CD4-positive, alpha-beta T cell treated with Interleukin-17A for 1 hour (primary cell): Measurements from ENCODE around the gene RGL2.
A peak's percentile ranks its signal among the peaks of the same experiment; 100 is the strongest.

ENCODE experiments used
- DNase-seq: peaks from one replicate; pipeline ENCODE4 v3.0.0-alpha.2; 2020

Gene RGL2

DNA sequence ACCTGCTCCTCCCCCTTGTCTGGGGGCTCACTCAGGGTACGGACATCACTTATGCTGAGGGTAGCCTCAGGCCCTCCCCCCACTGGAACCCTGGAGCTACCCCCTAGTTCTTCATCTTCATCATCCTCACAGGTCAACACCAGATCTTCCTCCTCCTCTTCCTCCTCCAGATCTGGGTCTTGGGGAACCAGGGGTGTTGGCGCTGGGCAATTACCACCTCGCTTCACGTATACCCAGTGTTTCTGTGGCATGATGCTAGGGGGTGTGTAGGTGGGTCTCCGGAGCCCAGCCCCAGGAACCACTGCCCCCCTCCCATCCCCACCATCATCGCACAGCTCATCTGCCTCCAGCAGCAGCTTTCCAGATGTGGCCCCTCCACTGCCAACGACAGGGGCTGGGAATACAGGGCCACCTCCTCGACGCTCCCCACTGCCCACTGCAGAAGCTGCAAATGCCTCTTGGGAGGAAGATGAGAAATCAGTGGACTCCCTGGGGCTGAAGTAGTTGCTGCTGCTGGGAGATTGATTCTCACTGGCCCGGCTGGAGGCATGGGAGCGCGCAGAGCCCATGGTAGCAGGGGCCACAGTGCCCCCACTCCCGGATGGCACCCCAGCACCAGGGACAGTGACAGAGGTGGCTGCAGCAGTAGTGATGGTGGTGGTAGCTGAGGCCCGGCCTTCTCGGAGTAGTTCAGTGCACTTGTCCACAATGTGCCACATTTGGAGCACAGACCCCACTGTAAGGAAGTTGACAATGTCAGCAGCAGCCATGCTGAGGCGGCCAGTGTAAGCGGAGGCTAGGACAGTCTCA lies 17.3 kb upstream of the RGL2 start:
- no peak for DNase-seq

GRCh38 chr6:33314943-33315792 lies 16.4 kb upstream of the RGL2 start:
- no peak for DNase-seq

DNA sequence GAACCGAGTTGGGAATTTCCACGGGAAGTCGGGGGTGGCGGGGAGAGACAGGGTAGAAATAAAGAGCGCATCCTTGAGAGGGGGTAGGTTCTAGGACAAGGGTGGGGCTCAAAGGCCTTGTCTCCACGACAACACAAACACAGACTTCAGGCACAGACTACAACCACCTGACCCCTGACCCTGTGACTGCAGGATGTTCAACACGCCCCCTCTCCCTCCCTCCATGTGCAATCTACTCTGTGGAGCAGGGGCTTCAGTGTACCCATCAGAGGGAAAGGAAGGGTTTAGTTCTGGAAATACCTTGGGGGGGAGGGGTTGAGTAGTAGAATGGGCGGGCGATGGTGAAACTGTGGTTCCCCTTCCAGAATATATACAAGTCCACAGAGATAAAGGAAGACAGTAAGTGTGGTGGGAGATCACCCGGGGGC lies 15.8 kb upstream of the RGL2 start:
- DNase-seq, result peak; percentile 94

GRCh38 chr6:33313709-33314514 lies 15.2 kb upstream of the RGL2 start, which contains the start of gene TAPBP:
TAPBP (minus strand) TSS chr6:33314078; CDS start chr6:33314041, 37 bp downstream.
- DNase-seq, result peak; percentile 96

DNA sequence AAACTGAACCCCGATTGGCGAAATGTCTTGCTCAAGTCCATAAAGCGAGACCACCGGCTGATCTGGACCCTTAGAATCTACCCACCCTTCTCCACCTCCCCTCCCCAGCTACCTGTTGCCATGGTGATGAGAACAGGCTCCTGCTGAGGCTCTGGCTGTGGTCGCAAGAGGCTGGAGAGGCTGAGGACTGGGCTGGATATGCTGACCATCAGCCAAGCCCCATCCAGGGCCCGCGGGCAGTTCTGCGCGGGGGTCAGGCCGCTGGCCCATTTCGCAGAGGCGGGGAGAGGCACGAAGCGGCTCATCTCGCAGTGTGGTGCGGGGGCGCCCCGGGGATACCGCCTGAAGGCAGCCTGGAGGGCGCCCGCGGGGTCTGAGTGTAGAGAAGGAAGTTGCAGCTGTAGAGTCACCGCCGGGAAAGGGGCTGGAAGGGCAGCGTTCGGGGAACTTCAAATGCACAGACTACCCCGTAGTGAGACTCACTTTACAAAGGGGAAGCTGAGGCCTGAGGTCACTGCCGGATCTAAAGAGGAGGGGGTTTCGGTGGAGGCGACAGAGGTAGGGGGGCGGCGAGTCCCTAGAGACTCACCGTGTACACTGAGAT lies 14.5 kb upstream of the RGL2 start:
- peak; percentile 51 for DNase-seq

DNA sequence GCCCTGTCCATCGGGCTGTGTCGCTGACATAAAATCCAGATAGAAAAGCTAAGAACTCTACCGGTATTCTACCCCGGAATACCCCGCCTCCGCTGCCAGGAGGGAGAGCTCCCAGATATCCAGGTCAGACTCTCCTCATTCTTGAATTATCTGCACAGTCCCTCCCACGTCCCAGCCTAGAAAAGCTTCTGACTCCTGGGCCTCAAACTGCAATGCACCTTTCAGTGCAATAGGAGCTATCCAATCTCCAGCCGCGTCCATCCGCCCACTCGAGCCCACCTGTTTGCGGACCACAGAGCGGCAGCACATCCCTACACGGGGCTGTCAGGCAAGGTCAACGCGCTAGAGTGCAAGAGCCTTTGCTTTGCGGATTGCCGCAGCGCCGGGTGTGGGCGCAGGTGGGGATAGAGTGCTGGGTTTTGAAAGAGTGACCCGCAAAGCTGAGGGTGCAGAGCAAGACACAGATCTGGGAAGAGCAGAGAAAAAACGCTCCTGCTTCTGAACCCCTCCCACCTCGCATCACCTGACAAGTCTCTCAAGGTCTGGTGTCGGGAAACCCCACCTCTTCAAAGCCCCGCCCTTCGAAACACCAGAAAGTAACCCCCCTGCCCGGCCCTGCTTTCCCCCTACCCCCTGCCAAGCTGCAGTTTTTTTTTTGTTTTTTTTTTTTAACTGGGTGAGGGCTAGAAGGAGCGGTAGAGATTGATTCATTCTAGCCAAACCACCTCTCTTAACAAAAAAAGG lies 13.8 kb upstream of the RGL2 start:
- peak; percentile 95 for DNase-seq

DNA sequence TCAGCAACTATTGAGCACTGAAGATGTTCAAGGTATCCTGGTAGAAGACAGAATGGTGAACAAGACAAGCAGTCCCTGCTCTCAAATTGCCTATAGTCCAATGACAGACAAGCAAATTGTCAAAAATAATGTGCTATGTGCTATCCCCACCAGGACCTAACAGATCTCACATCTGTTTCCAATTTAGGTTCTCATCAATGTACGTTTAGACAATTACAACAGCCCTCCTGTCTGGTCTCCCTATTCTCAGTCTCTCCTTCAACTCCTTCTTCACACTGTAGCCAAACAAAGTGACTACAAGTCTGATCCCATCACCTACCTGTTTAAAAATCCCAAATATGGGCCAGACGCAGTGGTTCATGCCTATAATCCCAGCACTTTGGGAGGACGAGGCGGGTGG lies 7.6 kb upstream of the RGL2 start:
- no peak for DNase-seq

DNA sequence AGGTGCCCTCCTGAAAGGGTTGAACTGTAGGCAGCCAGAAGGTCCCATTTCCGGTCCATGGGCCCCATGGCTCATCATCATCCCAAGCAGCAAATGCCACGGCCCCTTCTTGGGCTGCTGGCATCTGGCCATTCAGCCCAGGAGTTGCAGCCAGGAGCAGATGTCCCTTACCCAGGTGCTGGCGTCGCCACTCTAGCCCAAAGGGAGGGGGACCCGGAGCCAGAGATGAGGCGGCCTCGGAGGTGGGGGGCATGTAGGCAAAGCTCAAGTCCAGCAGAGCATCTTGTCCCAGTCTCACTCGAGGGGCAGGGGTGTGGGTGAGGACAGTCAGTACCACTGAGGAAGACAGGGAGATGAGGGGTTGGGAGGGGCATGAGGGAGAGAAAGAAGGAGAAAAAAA lies 6.3 kb upstream of the RGL2 start:
- DNase-seq, result no peak

- no peak for DNase-seq
Measured at GRCh38 chr6:33304216-33304615, 5.5 kb upstream of the RGL2 start.

- DNase-seq, result no peak
Measured at GRCh38 chr6:33301877-33302276, 3.1 kb upstream of the RGL2 start.

- DNase-seq, result peak; percentile 95
Measured at GRCh38 chr6:33299237-33299944, 649 bp upstream of the RGL2 start.

DNA sequence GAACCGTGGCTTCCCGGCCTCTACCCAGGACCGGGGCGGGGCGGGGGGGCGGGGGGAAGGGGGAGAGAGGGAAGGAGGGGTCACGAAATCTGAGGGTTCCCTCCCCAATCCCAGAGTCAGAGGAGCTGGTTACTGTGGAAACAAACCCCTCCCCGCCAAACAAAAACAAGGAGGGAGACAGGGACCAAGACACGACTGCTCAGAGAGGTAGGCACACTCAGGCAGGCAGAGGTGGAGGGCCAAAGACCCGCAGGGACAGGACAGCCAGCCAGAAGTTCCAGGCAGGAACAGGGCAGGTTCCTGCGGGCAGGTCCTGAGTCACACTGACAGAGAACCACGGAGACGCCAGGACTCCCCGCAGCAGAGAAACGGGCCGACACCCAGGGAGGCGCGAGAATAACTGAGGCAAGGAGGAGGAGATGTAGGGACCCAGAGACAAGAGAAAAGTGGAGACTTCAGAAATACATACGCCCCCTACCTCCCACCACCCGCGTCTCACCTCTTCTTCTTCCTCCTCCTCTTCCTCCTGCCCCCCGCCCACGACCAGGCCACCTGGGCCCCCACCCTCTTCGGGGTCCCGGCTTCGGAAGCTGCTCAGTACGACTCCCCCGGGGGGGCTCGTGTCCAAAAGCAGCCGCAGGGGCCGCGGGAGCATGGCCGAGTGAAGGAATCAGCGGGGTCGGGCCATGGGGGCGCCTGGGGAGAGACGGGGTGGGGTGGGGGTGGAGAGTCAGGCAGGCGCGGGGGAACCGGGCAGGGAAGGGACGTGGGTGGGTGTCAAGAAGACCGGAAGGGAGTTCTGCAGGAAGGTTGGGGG lies 578 bp downstream of the RGL2 start:
- DNase-seq, result peak; percentile 90

DNA sequence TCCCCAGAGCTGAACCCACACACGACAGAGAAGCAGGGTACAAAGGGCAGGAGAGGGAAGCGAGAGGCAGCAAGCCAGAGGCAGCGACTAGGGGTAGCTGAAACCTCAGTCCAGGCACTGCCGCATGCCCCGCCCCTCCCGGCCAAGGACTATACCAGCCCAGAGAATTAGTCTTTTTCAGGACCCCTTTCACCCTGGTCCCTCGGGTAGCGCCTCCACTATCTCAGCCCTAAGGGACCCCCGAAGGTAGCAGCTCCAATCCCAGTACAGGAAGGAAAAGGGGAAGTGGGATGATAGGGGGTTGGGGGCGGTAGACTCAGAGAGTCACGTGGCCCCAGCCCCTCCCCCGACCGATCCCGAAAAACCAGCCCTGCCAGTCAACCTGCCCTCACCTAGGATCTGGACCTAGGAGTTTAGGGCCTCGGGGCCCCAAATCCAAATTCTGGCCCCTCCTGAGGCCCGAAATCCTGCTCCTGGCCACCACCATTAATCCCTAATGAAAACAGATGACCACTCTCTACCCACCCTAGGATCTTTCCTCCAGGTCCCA lies 1.3 kb downstream of the RGL2 start:
- no peak for DNase-seq

DNA sequence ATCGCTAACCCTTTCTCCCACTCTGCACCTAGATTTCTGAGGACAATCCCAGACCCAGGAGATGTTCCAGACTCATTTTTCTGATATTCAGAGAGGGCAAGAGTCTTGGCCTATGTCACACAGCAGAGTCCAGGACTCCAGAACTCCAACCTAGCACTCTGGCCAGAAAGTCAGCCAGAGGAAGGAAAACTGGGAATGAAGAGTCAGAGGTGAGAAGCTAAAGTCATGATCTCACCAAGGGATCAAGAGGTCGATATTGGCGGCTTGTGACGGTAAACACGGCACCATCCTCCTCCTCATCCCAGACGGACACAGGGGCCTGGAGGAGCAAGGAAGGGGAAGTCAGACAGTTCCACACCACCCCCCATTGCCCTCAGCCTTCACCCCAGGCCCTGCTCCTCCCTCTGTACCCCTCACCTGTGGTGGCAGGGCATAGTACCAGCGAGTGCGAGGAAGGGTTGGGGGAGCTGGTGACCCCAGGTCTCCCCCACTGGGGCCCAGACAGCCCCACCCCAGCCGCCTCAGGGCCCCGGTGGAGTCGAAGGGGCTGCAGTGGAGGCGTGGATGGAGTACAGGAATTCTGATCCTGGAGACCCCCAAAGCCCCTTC lies 1.8 kb downstream of the RGL2 start:
- no peak for DNase-seq

DNA sequence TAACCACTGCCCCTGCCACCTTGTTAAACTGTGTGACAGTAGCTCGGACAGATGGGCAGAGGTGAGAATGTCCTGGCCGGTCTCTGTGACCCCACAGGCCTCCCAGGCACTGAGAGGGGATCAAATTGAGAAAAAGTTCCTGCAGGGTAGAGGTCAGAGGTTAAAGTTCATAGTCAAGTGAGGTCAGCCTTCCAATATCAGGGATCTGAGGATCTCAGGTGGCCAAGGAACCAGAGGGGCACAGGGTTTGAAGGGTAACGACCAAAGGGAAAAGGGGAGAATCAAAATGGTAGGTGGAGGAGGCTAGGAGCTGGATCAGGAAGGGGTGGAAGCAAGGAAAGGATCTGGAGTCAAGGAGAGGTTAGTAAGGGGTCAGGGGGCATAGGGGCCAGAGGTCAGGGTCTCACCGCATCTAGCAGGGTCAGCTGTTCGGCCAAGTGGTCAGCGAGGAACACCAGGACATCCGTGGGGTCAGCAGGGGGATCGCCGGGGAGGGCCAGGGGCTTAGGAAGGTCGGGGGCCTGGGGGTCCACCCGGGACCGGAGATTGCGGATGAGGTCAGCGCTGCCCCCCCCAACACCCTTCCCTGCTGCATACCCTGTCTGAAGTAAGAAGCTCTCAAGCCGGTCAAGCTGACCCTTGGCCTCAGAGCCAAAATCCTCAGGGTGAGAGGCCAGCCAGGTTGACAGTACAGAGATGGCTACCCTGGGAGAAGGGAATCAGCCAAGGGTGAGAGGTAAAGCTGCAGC lies 2.9 kb downstream of the RGL2 start:
- DNase-seq, result no peak

DNA sequence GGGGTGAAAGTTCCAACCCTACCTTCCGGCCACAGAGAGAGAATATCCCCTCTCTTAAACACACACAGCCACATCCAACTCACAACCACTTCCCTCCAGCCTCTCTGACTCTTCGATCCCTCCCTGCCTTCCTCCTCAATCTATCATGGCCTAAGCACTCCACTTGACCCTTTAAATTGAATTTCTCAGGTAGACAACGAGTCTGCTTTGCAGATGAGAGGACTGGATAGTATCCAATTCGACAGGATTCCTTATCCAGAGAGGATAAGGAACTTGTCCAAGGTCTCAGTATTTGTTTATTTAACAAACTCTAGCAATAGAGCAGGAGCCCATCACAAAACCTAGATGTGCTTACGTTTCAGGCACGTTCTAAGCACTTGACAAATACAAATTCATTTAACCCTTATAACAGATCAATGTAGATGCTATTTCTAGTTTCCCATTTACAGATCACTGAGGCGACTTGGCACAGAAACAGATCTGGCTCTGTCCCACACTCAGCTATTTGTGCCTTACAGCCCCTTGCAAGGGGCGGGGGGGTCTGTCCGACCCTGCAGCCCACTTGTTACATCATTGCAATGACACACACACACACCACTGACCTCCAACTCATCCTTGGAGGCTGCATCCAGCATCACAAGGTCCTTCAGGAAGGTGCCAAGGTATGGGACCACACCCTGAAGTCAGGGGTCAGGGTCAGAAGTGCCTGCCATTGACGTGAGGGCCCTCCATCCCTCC lies 4.5 kb downstream of the RGL2 start:
- no peak for DNase-seq

DNA sequence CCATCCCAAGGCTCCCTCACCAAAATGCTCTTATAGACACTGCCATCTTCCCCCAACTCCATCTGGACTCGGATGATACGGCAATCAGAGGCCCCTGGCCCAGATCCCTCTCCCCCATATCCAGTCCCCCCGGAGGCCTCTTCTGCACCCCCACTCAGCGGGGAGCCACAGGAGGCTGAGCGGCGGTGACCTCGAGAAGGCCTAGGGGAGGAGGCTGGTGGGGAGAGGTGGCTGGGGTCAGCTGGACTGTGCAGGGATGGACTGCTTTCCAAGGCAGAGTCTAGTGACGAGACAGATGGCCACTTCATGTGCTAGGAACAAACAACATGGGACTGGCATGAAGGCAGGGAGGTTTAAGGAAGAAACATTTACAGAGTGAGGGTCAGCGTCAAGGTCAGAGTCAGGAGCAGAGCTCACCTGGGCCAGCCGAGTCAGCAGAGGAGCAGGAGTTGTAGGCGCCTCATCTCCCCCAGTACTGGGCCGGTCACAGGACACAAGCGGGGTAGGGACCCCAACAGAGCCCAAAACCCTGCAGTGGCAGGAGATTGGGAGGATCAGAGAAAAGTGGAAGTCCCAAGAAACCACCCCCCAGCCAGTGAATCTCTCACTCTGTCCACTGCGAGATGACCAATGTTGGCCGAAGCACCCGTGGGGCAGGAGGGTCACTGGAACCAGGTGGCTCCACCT lies 5.6 kb downstream of the RGL2 start:
- DNase-seq, result no peak
